A549 treated with Mapracorat at 1 μM for 4 hours (cell line): ENCODE results near the gene SFRP4. TPM values are rescaled to one million over a fixed set of nuclear protein-coding genes. Genes with fewer than 3 reads are reported as not detected.

Experiments
- total RNA-seq: library from RNA; stranded (reverse); fragments of 200-300 nt; extraction: Qiagen RNA extraction; gene quantifications from 5 replicates; pipeline ENCODE4 v1.2.3, GENCODE V29; 2022

The SFRP4 gene
- total RNA-seq = 3.2 to 5.3 TPM (median 3.7 TPM) in 5 replicates

GRCh38 chr7:37916673-37917660 lies at the start of gene SFRP4:
Gene SFRP4, minus strand, starts transcription at chr7:37916817. Its CDS starts 280 bp downstream, at chr7:37916537.

GRCh38 chr7:37920305-37920848 lies 3.8 kb upstream of the SFRP4 start, which contains the start of gene EPDR1:
Gene EPDR1, plus strand, starts transcription at chr7:37920640. Its CDS starts 300 bp downstream, at chr7:37920940.

Other genes starting within 250 kb of the SFRP4 start
- not detected in 5 replicates for gene GPR141, start 233.1 kb downstream of the SFRP4 start, total RNA-seq
- gene NME8, start 68.2 kb downstream of the SFRP4 start, total RNA-seq = not detected in 5 replicates
- gene EPDR1, start 3.8 kb upstream of the SFRP4 start, total RNA-seq = 66.2 to 84.7 TPM (median 82.9 TPM) in 5 replicates